HepG2 (cell line): Measurements from ENCODE around the gene PEX14. TPM values are rescaled to one million over a fixed set of nuclear protein-coding genes. Genes with fewer than 3 reads are reported as not detected.

Experiments used
- ATAC-seq: fragments of 200-7000 bp; cut with Tn5 transposase; 3 replicates; pipeline ENCODE4 v1.9.1; 2020; ENCODE audit warnings: mild to moderate bottlenecking, moderate library complexity
- BruUV-seq: library from RNA; stranded (reverse); fragments of 400-500 nt; replicated peaks from 2 replicates; lab custom pipeline; 2021; lab: Mats Ljungman, UMichigan
- CTCF ChIA-PET: fragments of 300-600 bp; formaldehyde crosslinking; extraction: SDS; loops from one replicate; lab custom pipeline; 2021; ENCODE audit warnings: low total read pairs, inconsistent platforms, low intra/inter-chr PET ratio; lab: Yijun Ruan, JAX
- POLR2A ChIA-PET: fragments of 350-600 bp; sonication (Branson Sonifier 250); formaldehyde crosslinking; loops from one replicate; lab custom pipeline; 2020; ENCODE audit warnings: antibody characterized with exemption, inconsistent platforms; lab: Yijun Ruan, JAX
- DNase-seq: peaks from one replicate; pipeline ENCODE4 v3.0.0-alpha.2; 2015; ENCODE audit warnings: low spot score
- FAIRE-seq: peaks from 3 replicates; lab custom pipeline; 2011; peaks lifted over from hg19 to GRCh38; lab: Jason Lieb, UNC
- H2AFZ ChIP-seq: one replicate; pipeline ENCODE4 v1.6.1; 2011; ENCODE audit warnings: low read length, inconsistent platforms
- H3K27ac ChIP-seq: fragments of 300-600 bp; 3 replicates; pipeline ENCODE4 v1.8.0; 2011; ENCODE audit warnings: mixed run types, mild to moderate bottlenecking, mixed read lengths, low read length, inconsistent platforms; ENCODE audit not compliant: insufficient read depth; ENCODE audit errors: extremely low read length
- H3K27me3 ChIP-seq, 2 experiments: fragments of 200-600 bp in 1 of 2; 2 replicates in 1 of 2; 3 replicates in 1 of 2; pipeline versions ENCODE4 v1.6.0 to v1.8.0; 2011; ENCODE audit warnings: low read length in 2 of 2, mild to moderate bottlenecking in 2 of 2, moderate library complexity in 2 of 2, inconsistent platforms in 1 of 2; ENCODE audit not compliant: insufficient read depth in 2 of 2, control insufficient read depth in 1 of 2
- H3K36me3 ChIP-seq, 2 experiments: fragments of 200-600 bp in 1 of 2; replicated peaks in 1 of 2; 2 replicates in 1 of 2; 3 replicates in 1 of 2; pipeline versions ENCODE4 v1.5.1 to v1.8.0; 2011; ENCODE audit warnings: low read length in 2 of 2, inconsistent platforms in 1 of 2; ENCODE audit not compliant: insufficient read depth in 2 of 2, control insufficient read depth in 1 of 2
- H3K4me1 ChIP-seq: 2 replicates; pipeline ENCODE4 v1.5.1; 2012; ENCODE audit warnings: low read length, inconsistent platforms; ENCODE audit not compliant: insufficient read depth
- H3K4me2 ChIP-seq: 2 replicates; pipeline ENCODE4 v1.6.0; 2011; ENCODE audit warnings: low read depth, low read length, inconsistent platforms
- H3K4me3 ChIP-seq, 3 experiments: fragments of 200-600 bp in 1 of 3; sonication (generic), shearing (Covaris generic) in 1 of 3; replicated peaks in 1 of 3; 2 replicates each; pipeline ENCODE4 v1.5.1; 2011 to 2016; ENCODE audit warnings: low read length in 3 of 3, inconsistent platforms in 2 of 3, low read depth in 2 of 3, mild to moderate bottlenecking in 2 of 3, control low read depth in 1 of 3, mixed read lengths in 1 of 3; ENCODE audit not compliant: insufficient read depth in 1 of 3
- H3K79me2 ChIP-seq: one replicate; pipeline ENCODE4 v1.6.1; 2011; ENCODE audit warnings: low read length, inconsistent platforms; ENCODE audit not compliant: insufficient read depth
- H3K9ac ChIP-seq: 2 replicates; pipeline ENCODE4 v1.6.0; 2011; ENCODE audit warnings: mild to moderate bottlenecking, low read depth, low read length, inconsistent platforms; ENCODE audit not compliant: insufficient read depth
- H3K9me3 ChIP-seq: 2 replicates; pipeline ENCODE4 v1.5.1; 2012; ENCODE audit warnings: mild to moderate bottlenecking, low read length
- H4K20me1 ChIP-seq: 2 replicates; pipeline ENCODE4 v1.6.0; 2011; ENCODE audit warnings: inconsistent platforms, mild to moderate bottlenecking, low read length, moderate library complexity; ENCODE audit not compliant: insufficient read depth
- MEF2D ChIP-seq: sonication (generic); formaldehyde crosslinking; IDR thresholded peaks from 2 replicates; pipeline ENCODE4 v1.5.1; 2020; ENCODE audit warnings: mild to moderate bottlenecking, missing genetic modification reagents
- PCBP2 ChIP-seq: fragments of 200-400 bp; formaldehyde crosslinking; optimal IDR thresholded peaks from 2 replicates; pipeline ENCODE3; 2018; ENCODE audit warnings: low read length, low read depth; ENCODE audit not compliant: poor library complexity, severe bottlenecking
- TOPORS ChIP-seq: sonication (generic); formaldehyde crosslinking; IDR thresholded peaks from 2 replicates; pipeline ENCODE4 v1.8.0; 2023; ENCODE audit warnings: mild to moderate bottlenecking, missing genetic modification reagents
- ZNF124 ChIP-seq: sonication (generic); formaldehyde crosslinking; IDR thresholded peaks from 2 replicates; pipeline ENCODE4 v1.4.0; 2020; ENCODE audit warnings: missing genetic modification reagents
- ZNF205 ChIP-seq: IDR thresholded peaks from 2 replicates; pipeline ENCODE4 v1.6.1; 2018; ENCODE audit warnings: missing biosample characterization, missing genetic modification reagents
- ZNF24 ChIP-seq: fragments of 450-650 bp; IDR thresholded peaks from 2 replicates; pipeline ENCODE4 v1.6.1; 2017; ENCODE audit warnings: antibody characterized with exemption, mild to moderate bottlenecking
- ZNF546 ChIP-seq: sonication (generic); formaldehyde crosslinking; conservative IDR thresholded peaks from 2 replicates; pipeline ENCODE4 v1.8.1; 2023; ENCODE audit warnings: mild to moderate bottlenecking, missing genetic modification reagents
- WGBS: methylation state at CpG from one replicate; pipeline ENCODE4 v1.1.6; 2017; ENCODE audit warnings: low lambda C conversion rate; 5-methylcytosine and 5-hydroxymethylcytosine counted together
- in situ Hi-C: cut with HindIII; loops from 2 replicates; pipeline ENCODE4 v1.10.0; 2017; ENCODE audit warnings: low pct_unique_long_range_greater_than_20kb; ENCODE audit not compliant: extremely low pct_ligation_motif_present
- intact Hi-C: fragments of 100-400 bp; cut with micrococcal nuclease; formaldehyde crosslinking; loops from one replicate; pipeline ENCODE4 v1.10.0; 2022; ENCODE audit not compliant: unreplicated experiment
- polyA plus RNA-seq, 8 experiments: library from polyadenylated mRNA; depleted of rRNA in 3 of 8; stranded (reverse) in 7 of 8; unstranded in 1 of 8; fragments of >200 nt; fragmentation: Illumina TruSeq in 4 of 8; extraction: Trizol in 4 of 8; gene quantifications; 2 replicates each; pipeline versions ENCODE4 v1.2.1 to v1.2.3, GENCODE V29; 2011 to 2016; ENCODE audit warnings: low read depth in 4 of 8, missing spikeins in 1 of 8, mixed read lengths in 1 of 8; ENCODE audit not compliant: insufficient read depth in 1 of 8
- total RNA-seq, 5 experiments: library from RNA; depleted of rRNA; stranded (reverse); fragments of >200 nt; fragmentation: Illumina TruSeq; extraction: Trizol; gene quantifications; 2 replicates each; pipeline ENCODE4 v1.2.3, GENCODE V29; 2016; ENCODE audit warnings: low read depth in 1 of 5
- TF ChIP-seq, protein P1 (sequence below): sonication (generic); formaldehyde crosslinking; IDR thresholded peaks from 2 replicates; pipeline ENCODE4 v1.4.0; 2020; ENCODE audit warnings: missing genetic modification reagents
- TF ChIP-seq, protein P2 (sequence below): sonication (generic); formaldehyde crosslinking; conservative IDR thresholded peaks from 2 replicates; pipeline ENCODE4 v1.8.0; 2022; ENCODE audit warnings: low read depth, missing genetic modification reagents
- TF ChIP-seq, protein P3 (sequence below): sonication (generic); formaldehyde crosslinking; IDR thresholded peaks from 2 replicates; pipeline ENCODE4 v1.8.0; 2023; ENCODE audit warnings: mild to moderate bottlenecking, missing genetic modification reagents

The PEX14 gene
- total and polyA plus RNA-seq, 2 of the 13 experiments (the other 11 are each of a cell fraction or from before 2014, with no cell fraction given): 6.5 to 9.9 TPM

DNA sequence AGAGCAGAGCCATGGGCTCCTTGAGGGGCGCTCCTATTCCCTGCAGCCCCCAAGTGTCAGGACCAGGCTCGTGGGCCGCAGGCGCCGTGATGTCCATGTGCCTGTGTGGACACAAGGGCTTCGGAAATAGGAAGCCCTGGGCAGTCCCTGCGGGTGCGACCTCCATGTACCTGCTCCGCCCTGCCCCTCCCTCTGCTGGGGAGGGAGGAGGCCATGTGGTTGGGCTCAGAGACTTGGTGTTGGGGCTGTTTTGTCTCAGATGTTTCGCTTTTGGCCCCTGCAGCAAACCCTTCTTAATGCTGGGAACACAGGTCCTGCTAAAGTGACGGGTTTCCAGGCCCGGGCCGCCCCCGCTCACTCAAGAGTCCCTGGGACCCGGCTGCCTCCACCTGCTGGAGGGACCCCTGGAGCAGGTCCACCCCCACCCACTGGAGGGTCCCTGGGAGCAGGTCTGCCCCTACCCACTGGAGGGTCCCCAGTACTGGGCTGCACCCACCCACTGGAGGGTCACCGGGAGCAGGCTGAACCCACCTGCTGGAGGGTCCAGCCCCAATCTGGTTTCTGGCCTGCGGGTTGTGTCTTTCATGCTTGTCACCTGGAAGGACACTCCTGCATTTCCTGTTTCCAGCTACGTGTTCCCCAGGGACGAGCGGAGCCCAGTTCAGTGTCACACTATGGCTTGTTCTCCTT is 156.5 kb downstream of the PEX14 start:
- intact Hi-C loops (no loop called here), in situ Hi-C loops (no loop called here)
- Histone ChIP-seq H3K27me3 (no peaks in the 10 kb centered on the region), H4K20me1 (no peaks in the 10 kb centered on the region), H3K27ac (no peak overlapping the region), H3K36me3 (peaks cover 0 to 9% of the 10 kb centered on the region in 2 experiments; a peak in 1 of 5 replicates), H2AFZ (no peak overlapping the region), H3K4me3 (no peak overlapping the region), H3K4me1 (no peaks in the 10 kb centered on the region), H3K79me2 (no peaks in the 10 kb centered on the region), H3K4me2 (no peak overlapping the region), H3K9me3 (no peaks in the 10 kb centered on the region), H3K9ac (no peak overlapping the region)
- ChIA-PET CTCF (no interaction called here), POLR2A (no interaction called here)
- no peak for DNase-seq
- WGBS: 94% methylated on average over 15 of the region's 20 CpGs
- no peak for ATAC-seq
- BruUV-seq: no TSS peak
- no peak for FAIRE-seq
- TF ChIP-seq, protein P1, sequence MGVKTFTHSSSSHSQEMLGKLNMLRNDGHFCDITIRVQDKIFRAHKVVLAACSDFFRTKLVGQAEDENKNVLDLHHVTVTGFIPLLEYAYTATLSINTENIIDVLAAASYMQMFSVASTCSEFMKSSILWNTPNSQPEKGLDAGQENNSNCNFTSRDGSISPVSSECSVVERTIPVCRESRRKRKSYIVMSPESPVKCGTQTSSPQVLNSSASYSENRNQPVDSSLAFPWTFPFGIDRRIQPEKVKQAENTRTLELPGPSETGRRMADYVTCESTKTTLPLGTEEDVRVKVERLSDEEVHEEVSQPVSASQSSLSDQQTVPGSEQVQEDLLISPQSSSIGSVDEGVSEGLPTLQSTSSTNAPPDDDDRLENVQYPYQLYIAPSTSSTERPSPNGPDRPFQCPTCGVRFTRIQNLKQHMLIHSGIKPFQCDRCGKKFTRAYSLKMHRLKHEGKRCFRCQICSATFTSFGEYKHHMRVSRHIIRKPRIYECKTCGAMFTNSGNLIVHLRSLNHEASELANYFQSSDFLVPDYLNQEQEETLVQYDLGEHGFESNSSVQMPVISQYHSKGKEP (CRISPR knock-in tag): no peak
- TF ChIP-seq ZNF546: no peak
- TF ChIP-seq MEF2D (CRISPR knock-in tag): no peak
- TF ChIP-seq, protein P2, sequence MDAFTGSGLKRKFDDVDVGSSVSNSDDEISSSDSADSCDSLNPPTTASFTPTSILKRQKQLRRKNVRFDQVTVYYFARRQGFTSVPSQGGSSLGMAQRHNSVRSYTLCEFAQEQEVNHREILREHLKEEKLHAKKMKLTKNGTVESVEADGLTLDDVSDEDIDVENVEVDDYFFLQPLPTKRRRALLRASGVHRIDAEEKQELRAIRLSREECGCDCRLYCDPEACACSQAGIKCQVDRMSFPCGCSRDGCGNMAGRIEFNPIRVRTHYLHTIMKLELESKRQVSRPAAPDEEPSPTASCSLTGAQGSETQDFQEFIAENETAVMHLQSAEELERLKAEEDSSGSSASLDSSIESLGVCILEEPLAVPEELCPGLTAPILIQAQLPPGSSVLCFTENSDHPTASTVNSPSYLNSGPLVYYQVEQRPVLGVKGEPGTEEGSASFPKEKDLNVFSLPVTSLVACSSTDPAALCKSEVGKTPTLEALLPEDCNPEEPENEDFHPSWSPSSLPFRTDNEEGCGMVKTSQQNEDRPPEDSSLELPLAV (CRISPR knock-in tag): no peak
- TF ChIP-seq ZNF24: no peak
- no peak for TF ChIP-seq TOPORS (CRISPR knock-in tag)
- no peak for TF ChIP-seq PCBP2
- TF ChIP-seq, protein P3, sequence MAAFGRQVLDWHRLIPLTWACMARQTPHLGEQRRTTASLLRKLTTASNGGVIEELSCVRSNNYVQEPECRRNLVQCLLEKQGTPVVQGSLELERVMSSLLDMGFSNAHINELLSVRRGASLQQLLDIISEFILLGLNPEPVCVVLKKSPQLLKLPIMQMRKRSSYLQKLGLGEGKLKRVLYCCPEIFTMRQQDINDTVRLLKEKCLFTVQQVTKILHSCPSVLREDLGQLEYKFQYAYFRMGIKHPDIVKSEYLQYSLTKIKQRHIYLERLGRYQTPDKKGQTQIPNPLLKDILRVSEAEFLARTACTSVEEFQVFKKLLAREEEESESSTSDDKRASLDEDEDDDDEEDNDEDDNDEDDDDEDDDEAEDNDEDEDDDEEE (CRISPR knock-in tag): no peak
- TF ChIP-seq ZNF124: no peak
- no peak for TF ChIP-seq ZNF205
